HG02840 (cell line): Measurements from ENCODE around the gene SMAD6.

Experiments used
- ATAC-seq: cut with Tn5 transposase; IDR thresholded peaks from one replicate; pipeline ENCODE4 v1.9.1; 2021; ENCODE audit warnings: mild to moderate bottlenecking, moderate library complexity, moderate number of reproducible peaks; ENCODE audit not compliant: unreplicated experiment, low FRiP score

The SMAD6 gene

DNA sequence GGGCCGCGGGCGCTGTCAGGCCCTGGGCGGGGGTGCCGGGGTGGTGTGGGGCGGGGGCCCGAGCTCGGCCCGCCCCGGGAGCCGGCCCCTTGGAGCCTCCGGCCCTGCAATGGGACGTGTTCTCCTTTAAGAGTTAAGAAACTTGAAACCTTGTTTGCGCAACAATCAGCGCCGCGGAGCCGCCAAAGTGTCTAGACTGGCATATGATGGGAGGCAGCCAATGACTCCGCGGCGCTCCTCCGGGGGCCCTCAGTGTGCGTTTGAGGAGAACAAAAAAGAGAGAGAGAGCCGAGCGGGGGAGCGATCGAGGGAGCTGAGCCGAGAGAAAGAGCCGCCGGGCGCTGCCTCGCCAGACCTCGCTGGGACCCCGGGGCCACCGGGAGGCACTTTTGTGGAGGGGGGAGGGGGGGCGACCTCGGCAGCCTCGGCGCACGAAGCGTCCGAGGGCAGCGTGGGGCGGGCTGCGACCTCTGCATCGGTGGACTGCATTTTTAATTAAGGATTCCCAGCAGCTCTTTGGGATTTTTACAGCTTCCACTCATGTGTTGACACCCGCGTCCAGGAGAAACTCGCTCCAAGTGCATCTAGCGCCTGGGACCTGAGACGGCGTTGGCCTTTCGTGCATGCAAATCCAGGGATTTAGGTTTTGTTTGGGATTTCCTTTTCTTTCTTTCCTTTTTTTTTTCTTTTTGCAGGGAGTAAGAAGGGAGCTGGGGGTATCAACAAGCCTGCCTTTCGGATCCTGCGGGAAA lies at the start of gene SMAD6:
TSS of gene SMAD6 (plus strand) at position 202 of the 752 bp plus-strand sequence. CDS start 1,023 bp downstream, outside the sequence.
- peak; percentile 19 for ATAC-seq

GRCh38 chr15:66652806-66653205 lies 49.2 kb upstream of the SMAD6 start:
- ATAC-seq = no peak

DNA sequence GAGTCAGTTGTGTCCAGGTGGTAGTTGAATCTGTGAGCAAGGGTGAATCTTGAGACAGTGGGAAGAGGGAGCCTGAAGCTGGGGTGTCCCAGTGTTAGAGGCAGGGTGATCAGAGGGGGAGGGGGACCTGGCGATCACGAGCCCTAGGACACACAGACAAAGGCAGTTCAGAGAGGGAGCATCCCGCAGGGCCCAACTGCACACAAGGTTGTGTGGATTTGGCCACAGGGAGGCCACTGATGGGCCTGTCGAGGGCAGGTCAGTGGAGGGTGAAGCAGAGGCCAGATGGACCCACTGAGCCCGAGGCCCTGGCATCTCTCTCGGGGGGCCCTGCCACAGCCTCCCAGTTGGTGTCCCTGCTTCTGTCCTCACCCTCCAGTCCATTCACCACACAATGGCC lies 48.6 kb upstream of the SMAD6 start:
- no peak for ATAC-seq

DNA sequence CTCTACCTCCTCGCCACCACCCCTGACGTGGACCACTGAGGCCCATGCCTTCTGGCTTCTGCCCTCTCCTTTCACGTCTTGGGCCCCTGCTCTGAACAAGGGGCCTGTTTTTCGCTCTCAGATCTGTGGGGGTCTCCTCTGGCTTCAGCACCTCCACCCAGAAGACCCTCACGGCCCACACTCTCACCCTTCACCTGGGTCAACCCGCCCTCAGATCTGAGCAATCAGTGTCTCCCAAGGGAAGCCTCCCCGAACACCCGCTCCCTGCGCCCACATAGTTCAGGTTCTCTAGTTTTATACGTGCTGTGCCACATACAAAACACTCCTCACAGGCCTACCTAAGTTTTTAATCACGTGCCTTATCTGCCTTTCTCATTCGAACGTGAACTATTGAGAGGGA lies 48.2 kb upstream of the SMAD6 start:
- no peak for ATAC-seq

- ATAC-seq = no peak
Measured at GRCh38 chr15:66654361-66654738, 47.7 kb upstream of the SMAD6 start.

- no peak for ATAC-seq
Measured at GRCh38 chr15:66654739-66655375, 47.2 kb upstream of the SMAD6 start.

GRCh38 chr15:66655511-66655910 lies 46.5 kb upstream of the SMAD6 start:
- no peak for ATAC-seq

DNA sequence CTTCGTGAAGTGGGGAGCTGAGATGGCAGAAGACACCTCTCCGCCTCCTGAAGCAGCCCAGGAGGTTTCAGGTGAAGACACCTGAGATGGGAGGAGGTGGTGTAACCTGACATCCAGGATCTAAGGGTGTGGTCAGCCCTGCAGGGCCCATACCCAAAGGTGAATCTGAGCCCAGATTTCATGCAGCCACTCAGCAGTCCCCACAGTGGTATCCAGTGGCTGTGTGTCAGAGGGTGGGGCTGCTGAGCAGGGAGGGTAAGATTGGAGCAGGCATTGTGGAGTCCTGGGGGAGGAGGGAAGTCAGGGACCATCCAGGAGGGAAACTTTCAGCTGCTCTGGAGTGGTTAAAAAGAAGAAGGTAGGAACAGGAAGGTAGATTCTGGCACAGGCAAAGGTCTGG lies 46.0 kb upstream of the SMAD6 start:
- no peak for ATAC-seq

GRCh38 chr15:66657185-66658020 lies 44.6 kb upstream of the SMAD6 start:
- ATAC-seq = no peak

GRCh38 chr15:66658044-66658443 lies 44.0 kb upstream of the SMAD6 start:
- no peak for ATAC-seq

DNA sequence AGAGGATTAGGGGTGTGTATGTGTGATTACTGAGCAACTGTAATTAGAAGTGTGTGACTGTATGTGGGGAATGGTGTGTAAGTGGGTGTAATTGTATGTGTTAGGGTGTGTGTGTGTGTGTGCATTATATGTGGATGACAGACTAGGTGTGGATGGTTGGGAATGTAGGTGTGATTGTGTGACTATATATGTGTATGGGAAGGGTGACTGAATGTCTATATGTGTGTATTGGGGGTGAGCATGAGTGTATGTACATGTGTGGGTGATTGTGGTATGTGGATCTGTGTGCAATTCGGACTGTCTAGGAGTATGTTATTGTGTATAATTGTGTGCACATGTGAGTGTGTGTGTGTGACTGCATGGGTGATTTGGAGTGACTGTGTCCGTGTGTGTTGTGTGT lies 43.2 kb upstream of the SMAD6 start:
- ATAC-seq = no peak

DNA sequence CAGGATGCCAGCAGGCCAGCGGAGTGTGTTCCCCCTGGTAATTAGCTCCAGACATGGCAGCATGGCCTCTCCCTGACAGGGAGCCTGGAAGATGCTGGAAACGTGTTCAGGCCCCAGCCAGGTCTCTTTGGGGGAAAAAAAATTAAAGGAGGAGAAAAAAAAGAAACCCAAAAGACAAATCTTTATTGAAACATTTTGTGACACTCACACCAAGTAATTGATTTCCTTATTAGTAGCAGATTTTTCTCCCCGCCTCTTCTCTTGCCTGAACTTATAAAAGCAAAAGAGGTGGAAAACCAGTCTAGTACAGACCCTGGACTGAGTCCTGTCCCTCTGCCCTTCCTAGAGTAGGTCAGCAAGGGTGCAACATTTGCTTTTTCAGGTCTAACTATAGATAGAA lies 42.7 kb upstream of the SMAD6 start:
- ATAC-seq = no peak

DNA sequence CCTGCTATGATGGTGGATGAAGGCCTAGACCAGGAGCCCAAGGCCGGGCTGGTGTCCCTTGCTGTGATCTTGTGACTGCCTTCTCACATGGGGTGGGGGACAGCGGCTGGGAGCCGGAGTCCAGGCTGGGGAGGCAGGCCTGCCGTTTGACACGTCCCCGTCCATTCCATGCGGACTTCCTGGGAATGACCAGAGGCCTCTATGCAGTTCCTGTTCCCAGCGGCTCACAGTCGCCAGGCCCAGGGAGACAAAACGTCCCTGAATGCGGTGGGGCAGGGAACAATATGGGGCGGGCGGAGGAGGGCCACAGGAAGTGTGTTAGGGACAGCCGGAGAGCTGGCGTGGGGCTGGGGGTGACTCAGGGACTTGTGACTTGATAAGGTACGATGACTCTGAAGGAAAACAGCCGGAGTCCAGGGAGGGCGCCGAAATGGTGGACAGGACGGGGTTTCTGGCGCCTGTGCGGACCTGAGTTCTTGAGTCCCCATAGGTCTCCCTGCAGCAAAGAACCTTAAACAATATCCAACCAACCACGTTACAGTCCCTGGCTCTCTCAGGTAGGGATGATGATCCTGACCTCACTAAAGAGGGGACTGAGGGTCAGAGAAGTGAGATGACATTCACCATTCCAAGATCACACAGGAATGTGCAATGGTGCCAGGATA lies 40.5 kb upstream of the SMAD6 start:
- no peak for ATAC-seq

DNA sequence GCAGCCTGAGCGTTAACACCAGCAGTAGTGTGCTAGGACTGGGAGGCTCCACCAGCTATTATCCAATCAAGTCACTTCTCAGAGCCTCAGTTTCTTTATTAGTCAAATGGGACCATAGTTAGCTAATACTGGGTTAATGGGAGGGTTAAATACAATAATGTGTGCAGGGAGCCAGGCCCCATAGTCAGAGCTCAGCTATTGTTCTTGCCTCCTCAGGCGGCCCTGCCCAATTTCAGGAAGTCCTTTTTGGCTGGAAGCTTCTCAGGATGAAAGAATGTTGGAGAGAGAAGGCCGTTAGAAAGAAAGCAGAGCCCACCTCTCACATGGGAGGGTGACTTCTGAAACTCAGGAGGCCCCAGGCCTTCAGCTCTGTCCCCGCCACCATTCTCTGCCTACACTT lies 39.5 kb upstream of the SMAD6 start:
- ATAC-seq = no peak

GRCh38 chr15:66663664-66664063 lies 38.4 kb upstream of the SMAD6 start:
- no peak for ATAC-seq

GRCh38 chr15:66670175-66670574 lies 31.9 kb upstream of the SMAD6 start:
- ATAC-seq = no peak

DNA sequence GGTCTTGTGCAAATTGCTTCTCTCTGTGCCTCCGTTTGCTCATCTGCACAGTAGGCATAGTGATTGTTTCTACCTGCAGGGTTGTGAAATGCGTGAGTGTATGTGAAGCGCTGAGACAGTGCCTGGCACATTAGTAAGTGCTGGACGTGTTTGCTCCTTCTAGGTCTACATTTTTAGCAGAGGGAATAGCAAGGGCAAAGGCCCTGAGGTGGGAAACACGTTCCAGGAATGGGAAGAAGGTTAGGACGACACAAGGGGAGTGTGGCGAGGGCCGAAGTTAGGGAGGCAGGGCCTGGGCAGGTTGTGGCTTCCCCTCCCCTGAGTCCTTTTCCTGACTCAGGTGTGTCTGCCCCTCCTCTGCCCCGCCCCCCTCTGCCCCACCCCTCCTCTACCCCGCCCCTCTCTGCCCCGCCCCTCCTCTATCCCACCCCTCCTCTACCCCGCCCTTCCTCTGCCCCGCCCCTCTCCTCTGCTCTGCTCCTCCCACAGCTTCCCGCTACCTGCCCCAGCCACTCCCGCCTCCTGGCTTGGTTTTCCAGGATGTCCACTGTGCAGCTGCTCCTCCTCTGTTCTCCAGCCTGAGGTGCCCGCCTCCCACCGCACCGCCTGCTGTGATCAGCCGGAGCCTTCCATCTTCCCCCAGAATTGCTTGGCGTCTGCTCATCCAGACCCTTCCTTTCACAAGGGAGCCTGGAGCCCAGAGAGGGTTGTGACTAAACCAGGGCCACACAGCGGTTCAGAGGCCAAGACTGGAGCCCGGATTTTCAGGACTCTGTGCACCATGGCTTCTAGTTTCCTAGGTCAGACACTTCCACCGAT lies 31.1 kb upstream of the SMAD6 start:
- ATAC-seq = no peak

- ATAC-seq = no peak
Measured at GRCh38 chr15:66672867-66673266, 29.2 kb upstream of the SMAD6 start.

DNA sequence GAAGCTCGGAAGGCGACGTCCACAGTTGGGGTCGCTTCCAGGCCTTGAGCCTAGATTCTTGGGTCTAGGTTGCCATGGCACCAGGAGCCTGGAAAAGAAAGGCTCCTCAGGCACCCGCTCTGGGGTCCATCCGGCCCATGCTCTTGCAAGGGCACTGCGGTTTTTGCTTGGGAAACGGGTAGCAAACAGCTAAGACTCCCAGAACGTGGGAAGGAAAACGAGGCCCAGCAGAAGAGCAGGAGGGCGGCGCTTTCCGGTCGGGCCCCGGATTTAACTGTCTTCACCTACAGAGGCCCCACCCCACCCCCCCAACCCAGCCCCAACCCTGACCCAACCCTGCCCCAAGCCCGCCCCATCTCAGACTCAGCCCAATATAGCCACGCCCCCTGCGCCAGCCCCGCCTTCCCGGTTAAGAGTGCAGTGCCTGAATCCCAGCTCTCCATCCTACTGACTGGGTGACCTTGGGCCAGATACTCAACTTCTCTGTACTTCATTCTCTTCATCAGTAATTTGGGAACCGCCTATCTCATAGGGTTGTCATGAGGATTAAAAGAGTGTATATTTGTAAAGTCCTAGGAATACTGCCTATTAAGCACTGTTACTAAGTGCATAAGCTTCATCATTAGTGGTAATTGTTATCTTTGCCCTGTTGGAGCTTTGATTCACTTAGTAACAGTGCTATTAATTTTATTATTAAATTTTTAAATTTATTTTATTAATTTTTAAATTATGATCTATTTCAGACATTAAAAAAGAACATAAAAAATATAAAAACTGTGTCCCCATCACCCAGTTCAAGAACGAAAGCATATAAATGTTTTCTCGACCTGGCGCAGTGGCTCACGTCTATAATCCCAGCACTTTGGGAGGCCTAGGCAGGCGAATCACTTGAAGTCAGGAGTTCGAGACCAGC lies 28.4 kb upstream of the SMAD6 start:
- no peak for ATAC-seq
